ENCODE results near the gene APOBEC3C.
"Not testable (repeated sequence)": the region's sequence is repeated elsewhere in the genome, so short reads cannot be mapped to it uniquely, and the experiment has no call there.

APOBEC3C gene

DNA sequence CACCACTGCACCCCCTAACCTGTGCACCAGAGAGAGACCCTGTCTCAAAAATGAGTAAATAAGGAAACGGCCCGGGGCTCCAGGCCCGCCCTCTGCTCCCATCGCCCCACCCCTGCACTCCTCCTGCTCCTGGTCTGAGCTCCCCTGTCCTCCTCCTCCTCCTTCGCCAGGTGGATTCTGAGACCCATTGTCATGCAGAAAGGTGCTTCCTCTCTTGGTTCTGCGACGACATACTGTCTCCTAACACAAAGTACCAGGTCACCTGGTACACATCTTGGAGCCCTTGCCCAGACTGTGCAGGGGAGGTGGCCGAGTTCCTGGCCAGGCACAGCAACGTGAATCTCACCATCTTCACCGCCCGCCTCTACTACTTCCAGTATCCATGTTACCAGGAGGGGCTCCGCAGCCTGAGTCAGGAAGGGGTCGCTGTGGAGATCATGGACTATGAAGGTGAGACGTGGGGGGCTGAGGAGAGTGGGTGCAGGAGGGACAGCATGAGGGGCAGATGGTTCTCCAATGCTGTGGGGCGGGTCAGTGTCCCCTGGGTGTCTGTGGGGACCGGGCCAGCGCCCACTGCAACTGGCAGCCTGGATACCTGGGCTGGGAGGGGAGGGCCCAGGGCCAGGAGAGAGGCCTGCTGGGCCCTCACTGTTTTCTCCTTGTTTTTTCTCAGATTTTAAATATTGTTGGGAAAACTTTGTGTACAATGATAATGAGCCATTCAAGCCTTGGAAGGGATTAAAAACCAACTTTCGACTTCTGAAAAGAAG, 3.7 kb downstream of the APOBEC3C start:
- H3K4me3 ChIP-seq (replicated peaks; ENCODE audit: insufficient read depth, low read length) = no peak overlapping the region
- no peaks in the 10 kb centered on the region for H3K27me3 ChIP-seq (ENCODE audit: insufficient read depth, poor library complexity, severe bottlenecking)
- no peak for DNase-seq (ENCODE audit: low read depth in 1 of 2, low spot score in 1 of 2)
- no peak overlapping the region for H3K27ac ChIP-seq (replicated peaks)
- no peak for TF ChIP-seq POLR2AphosphoS5 (IDR thresholded peaks at IDR 0.05; ENCODE audit: low read depth)

DNA sequence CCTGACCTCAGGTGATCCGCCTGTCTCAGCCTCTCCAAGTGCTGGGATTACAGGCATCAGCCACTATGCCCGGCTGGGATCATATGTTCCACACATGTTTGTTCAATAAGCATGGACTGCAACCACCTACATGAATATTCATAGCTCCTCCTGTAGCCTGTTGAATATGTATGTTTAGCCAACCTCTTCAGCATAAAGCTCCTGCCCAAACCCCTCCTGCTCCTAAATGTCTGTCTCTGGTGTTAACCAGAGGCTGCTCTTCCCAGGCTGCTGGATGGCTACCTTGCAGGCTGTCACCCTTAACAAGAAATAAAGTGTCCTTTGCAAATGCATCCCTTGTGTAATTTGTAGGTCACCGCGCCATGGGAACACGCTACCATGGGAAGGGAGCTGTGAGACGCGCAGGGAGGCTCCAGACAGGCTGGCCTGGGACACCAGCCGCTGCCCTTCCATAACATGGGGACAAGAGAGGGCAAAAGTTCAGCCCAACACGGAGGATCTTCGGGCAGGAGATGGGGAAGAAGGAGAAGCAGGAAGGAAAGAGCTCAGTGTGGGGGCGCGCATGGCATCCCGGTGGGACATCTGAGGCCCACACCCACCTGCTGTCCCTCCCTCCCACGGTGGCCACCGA, 6.1 kb downstream of the APOBEC3C start:
- not testable (repeated sequence) for DNase-seq (ENCODE audit: low read depth in 1 of 2, low spot score in 1 of 2); H3K27me3 ChIP-seq (ENCODE audit: insufficient read depth, poor library complexity, severe bottlenecking); H3K27ac ChIP-seq (replicated peaks); H3K4me3 ChIP-seq (replicated peaks; ENCODE audit: insufficient read depth, low read length)

- TF ChIP-seq GABPA (IDR thresholded peaks at IDR 0.05; ENCODE audit: low read depth) (no peak), SPI1 (IDR thresholded peaks at IDR 0.05; ENCODE audit: borderline replicate concordance, low read depth) (no peak), POLR2AphosphoS5 (IDR thresholded peaks at IDR 0.05; ENCODE audit: low read depth) (no peak)
- TF ChIP-seq, protein P1, sequence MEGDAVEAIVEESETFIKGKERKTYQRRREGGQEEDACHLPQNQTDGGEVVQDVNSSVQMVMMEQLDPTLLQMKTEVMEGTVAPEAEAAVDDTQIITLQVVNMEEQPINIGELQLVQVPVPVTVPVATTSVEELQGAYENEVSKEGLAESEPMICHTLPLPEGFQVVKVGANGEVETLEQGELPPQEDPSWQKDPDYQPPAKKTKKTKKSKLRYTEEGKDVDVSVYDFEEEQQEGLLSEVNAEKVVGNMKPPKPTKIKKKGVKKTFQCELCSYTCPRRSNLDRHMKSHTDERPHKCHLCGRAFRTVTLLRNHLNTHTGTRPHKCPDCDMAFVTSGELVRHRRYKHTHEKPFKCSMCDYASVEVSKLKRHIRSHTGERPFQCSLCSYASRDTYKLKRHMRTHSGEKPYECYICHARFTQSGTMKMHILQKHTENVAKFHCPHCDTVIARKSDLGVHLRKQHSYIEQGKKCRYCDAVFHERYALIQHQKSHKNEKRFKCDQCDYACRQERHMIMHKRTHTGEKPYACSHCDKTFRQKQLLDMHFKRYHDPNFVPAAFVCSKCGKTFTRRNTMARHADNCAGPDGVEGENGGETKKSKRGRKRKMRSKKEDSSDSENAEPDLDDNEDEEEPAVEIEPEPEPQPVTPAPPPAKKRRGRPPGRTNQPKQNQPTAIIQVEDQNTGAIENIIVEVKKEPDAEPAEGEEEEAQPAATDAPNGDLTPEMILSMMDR (IDR thresholded peaks at IDR 0.05; ENCODE audit: insufficient read depth, low read length) = no peak
- TF ChIP-seq, protein P2, sequence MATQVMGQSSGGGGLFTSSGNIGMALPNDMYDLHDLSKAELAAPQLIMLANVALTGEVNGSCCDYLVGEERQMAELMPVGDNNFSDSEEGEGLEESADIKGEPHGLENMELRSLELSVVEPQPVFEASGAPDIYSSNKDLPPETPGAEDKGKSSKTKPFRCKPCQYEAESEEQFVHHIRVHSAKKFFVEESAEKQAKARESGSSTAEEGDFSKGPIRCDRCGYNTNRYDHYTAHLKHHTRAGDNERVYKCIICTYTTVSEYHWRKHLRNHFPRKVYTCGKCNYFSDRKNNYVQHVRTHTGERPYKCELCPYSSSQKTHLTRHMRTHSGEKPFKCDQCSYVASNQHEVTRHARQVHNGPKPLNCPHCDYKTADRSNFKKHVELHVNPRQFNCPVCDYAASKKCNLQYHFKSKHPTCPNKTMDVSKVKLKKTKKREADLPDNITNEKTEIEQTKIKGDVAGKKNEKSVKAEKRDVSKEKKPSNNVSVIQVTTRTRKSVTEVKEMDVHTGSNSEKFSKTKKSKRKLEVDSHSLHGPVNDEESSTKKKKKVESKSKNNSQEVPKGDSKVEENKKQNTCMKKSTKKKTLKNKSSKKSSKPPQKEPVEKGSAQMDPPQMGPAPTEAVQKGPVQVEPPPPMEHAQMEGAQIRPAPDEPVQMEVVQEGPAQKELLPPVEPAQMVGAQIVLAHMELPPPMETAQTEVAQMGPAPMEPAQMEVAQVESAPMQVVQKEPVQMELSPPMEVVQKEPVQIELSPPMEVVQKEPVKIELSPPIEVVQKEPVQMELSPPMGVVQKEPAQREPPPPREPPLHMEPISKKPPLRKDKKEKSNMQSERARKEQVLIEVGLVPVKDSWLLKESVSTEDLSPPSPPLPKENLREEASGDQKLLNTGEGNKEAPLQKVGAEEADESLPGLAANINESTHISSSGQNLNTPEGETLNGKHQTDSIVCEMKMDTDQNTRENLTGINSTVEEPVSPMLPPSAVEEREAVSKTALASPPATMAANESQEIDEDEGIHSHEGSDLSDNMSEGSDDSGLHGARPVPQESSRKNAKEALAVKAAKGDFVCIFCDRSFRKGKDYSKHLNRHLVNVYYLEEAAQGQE (IDR thresholded peaks at IDR 0.05; ENCODE audit: insufficient replicate concordance, low read depth) = no peak
- no peak overlapping the region for H3K4me3 ChIP-seq (replicated peaks; ENCODE audit: insufficient read depth, low read length)
- no peak for DNase-seq (ENCODE audit: low read depth in 1 of 2, low spot score in 1 of 2)
- H3K27ac ChIP-seq (replicated peaks) = peak overlapping the region; percentile 60; the same call in 1 of the 2 replicates
- H3K27me3 ChIP-seq (ENCODE audit: insufficient read depth, poor library complexity, severe bottlenecking) = no peaks in the 10 kb centered on the region
Observed at GRCh38 chr22:39021552-39022250, 7.6 kb downstream of the APOBEC3C start.

DNA sequence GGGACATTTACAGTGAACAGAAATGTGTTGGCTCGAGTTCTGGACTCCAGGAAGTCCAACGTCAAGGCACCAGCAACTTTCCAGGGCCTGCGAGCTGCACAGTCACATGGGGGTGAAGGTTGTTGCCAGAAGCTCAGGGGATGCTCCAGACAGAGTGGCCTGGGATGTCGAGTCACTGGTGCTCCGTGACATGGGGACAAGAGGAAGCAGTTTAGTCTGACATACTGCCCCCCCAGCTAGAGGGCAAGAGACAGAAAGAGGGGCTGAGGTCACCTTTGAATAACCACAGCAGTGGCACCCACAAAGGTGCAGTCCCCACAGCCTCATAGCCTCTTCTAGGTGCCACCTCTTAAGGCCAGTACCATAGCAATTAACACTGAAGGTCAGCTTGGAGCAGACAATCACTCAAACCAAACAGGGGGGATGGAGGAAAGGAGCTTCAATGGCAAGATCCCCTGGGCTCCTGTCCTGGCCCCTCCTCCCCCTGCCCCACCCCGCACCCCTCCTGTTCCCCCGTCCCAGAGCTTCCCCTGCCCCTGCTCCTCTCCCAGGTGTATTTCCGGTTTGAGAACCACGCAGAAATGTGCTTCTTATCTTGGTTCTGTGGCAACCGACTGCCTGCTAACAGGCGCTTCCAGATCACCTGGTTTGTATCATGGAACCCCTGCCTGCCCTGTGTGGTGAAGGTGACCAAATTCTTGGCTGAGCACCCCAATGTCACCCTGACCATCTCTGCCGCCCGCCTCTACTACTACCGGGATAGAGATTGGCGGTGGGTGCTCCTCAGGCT, 10.7 kb downstream of the APOBEC3C start:
- Histone ChIP-seq H3K4me3 (replicated peaks; ENCODE audit: insufficient read depth, low read length) (no peak overlapping the region), H3K27me3 (ENCODE audit: insufficient read depth, poor library complexity, severe bottlenecking) (no peaks in the 10 kb centered on the region), H3K27ac (replicated peaks) (no peak overlapping the region)
- TF ChIP-seq, protein P1 (IDR thresholded peaks at IDR 0.05; ENCODE audit: insufficient read depth, low read length) = no peak
- TF ChIP-seq SPI1 (IDR thresholded peaks at IDR 0.05; ENCODE audit: borderline replicate concordance, low read depth) (no peak), POLR2AphosphoS5 (IDR thresholded peaks at IDR 0.05; ENCODE audit: low read depth) (no peak), GABPA (IDR thresholded peaks at IDR 0.05; ENCODE audit: low read depth) (no peak)
- TF ChIP-seq, protein P2 (IDR thresholded peaks at IDR 0.05; ENCODE audit: insufficient replicate concordance, low read depth) = no peak
- DNase-seq (ENCODE audit: low read depth in 1 of 2, low spot score in 1 of 2) = no peak

All from HL-60 (cell line).